Endothelial cell of umbilical vein (primary cell): Measurements from ENCODE around the gene JAKMIP1. TPM values are rescaled to one million over a fixed set of nuclear protein-coding genes. Genes with fewer than 3 reads are reported as not detected.

ENCODE experiments used
- BruUV-seq: library from RNA; stranded (reverse); fragments of 400-500 nt; replicated peaks from 2 replicates; lab custom pipeline; 2021; lab: Mats Ljungman, UMichigan
- CTCF ChIA-PET: fragments of 300-600, 350-600 bp; sonication (Branson Sonifier 250); formaldehyde crosslinking; loops from one replicate; lab custom pipeline; 2021; ENCODE audit warnings: antibody characterized with exemption, inconsistent platforms; lab: Charles Lee
- POLR2A ChIA-PET: fragments of 300-600, 350-600 bp; sonication (Branson Sonifier 250); formaldehyde crosslinking; loops from one replicate; lab custom pipeline; 2021; ENCODE audit warnings: antibody characterized with exemption, inconsistent platforms; lab: Charles Lee
- DNase-seq: peaks from one replicate; pipeline ENCODE4 v3.0.0-alpha.2; 2011; ENCODE audit warnings: low read depth, low spot score
- FAIRE-seq: peaks from 2 replicates; lab custom pipeline; 2011; peaks lifted over from hg19 to GRCh38; lab: Jason Lieb, UNC
- H2AFZ ChIP-seq: 2 replicates; pipeline ENCODE4 v1.6.0; 2012; ENCODE audit warnings: low read depth, low read length, control low read depth, inconsistent platforms
- H3K27ac ChIP-seq: 2 replicates; pipeline ENCODE4 v1.5.1; 2011; ENCODE audit warnings: low read depth, mild to moderate bottlenecking, control low read depth, low read length, moderate library complexity; ENCODE audit not compliant: insufficient read depth
- H3K27me3 ChIP-seq, 2 experiments: 2 replicates each; pipeline versions ENCODE4 v1.6.0 to v1.6.1; 2011; ENCODE audit warnings: low read length in 2 of 2, mixed read lengths in 1 of 2; ENCODE audit not compliant: control insufficient read depth in 2 of 2, insufficient read depth in 2 of 2
- H3K36me3 ChIP-seq, 2 experiments: 2 replicates in 1 of 2; 3 replicates in 1 of 2; pipeline ENCODE4 v1.5.1; 2011; ENCODE audit warnings: low read length in 2 of 2, mild to moderate bottlenecking in 1 of 2, moderate library complexity in 1 of 2; ENCODE audit not compliant: control insufficient read depth in 2 of 2, insufficient read depth in 2 of 2; ENCODE audit errors: extremely low read depth in 1 of 2
- H3K4me1 ChIP-seq: 3 replicates; pipeline ENCODE4 v1.5.1; 2011; ENCODE audit warnings: mild to moderate bottlenecking, low read length; ENCODE audit not compliant: control insufficient read depth, insufficient read depth; ENCODE audit errors: extremely low read depth
- H3K4me2 ChIP-seq: 2 replicates; pipeline ENCODE4 v1.6.1; 2011; ENCODE audit warnings: low read length, control low read depth, mixed read lengths; ENCODE audit not compliant: insufficient read depth
- H3K4me3 ChIP-seq, 3 experiments: fragments of 200-600 bp in 1 of 3; sonication (generic), shearing (Covaris generic) in 1 of 3; replicated peaks in 1 of 3; 2 replicates each; pipeline ENCODE4 v1.5.1; 2011 to 2016; ENCODE audit warnings: control low read depth in 3 of 3, low read length in 3 of 3, mild to moderate bottlenecking in 2 of 3, inconsistent platforms in 1 of 3, low read depth in 1 of 3, moderate library complexity in 1 of 3; ENCODE audit not compliant: insufficient read depth in 1 of 3
- H3K79me2 ChIP-seq: 2 replicates; pipeline ENCODE4 v1.6.0; 2012; ENCODE audit warnings: low read length, inconsistent platforms; ENCODE audit not compliant: control insufficient read depth, insufficient read depth
- H3K9ac ChIP-seq: replicated peaks from 2 replicates; pipeline ENCODE3; 2011; ENCODE audit warnings: low read length, control low read depth; ENCODE audit not compliant: insufficient read depth; ENCODE audit errors: extremely low read depth
- H3K9me1 ChIP-seq: replicated peaks from 3 replicates; pipeline ENCODE4 v1.6.0; 2011; ENCODE audit warnings: mild to moderate bottlenecking, low read length; ENCODE audit not compliant: control insufficient read depth, insufficient read depth; ENCODE audit errors: extremely low read depth
- H3K9me3 ChIP-seq: replicated peaks from 2 replicates; pipeline ENCODE4 v1.5.1; 2012; ENCODE audit warnings: low read length, inconsistent platforms; ENCODE audit not compliant: control insufficient read depth, insufficient read depth
- H4K20me1 ChIP-seq: replicated peaks from 2 replicates; pipeline ENCODE3; 2011; ENCODE audit warnings: mild to moderate bottlenecking, low read length; ENCODE audit not compliant: control insufficient read depth, insufficient read depth; ENCODE audit errors: extremely low read depth
- CTCF ChIP-seq, 2 donors: IDR thresholded peaks; 1 replicate in 1 of 2; 2 replicates in 1 of 2; pipeline ENCODE4 v1.5.1; 2011; ENCODE audit warnings: low read length in 2 of 2, mild to moderate bottlenecking in 2 of 2, moderate library complexity in 2 of 2, control low read depth in 1 of 2, inconsistent platforms in 1 of 2, low read depth in 1 of 2; ENCODE audit not compliant: insufficient read depth in 1 of 2; ENCODE audit errors: extremely low read depth in 1 of 2
- EZH2 ChIP-seq: IDR thresholded peaks from 2 replicates; pipeline ENCODE4 v1.6.1; 2012; ENCODE audit warnings: borderline replicate concordance, low read depth, mild to moderate bottlenecking, moderate library complexity, low read length, inconsistent platforms; ENCODE audit not compliant: severe bottlenecking
- FOS ChIP-seq: IDR thresholded peaks from 2 replicates; pipeline ENCODE4 v1.6.1; 2011; ENCODE audit warnings: mild to moderate bottlenecking, low read length, moderate library complexity, borderline replicate concordance; ENCODE audit not compliant: insufficient read depth
- GATA2 ChIP-seq: IDR thresholded peaks from 2 replicates; pipeline ENCODE4 v1.7.0; 2011; ENCODE audit warnings: low read depth, mild to moderate bottlenecking, moderate library complexity, mixed read lengths, low read length; ENCODE audit not compliant: insufficient read length, insufficient read depth
- JUN ChIP-seq: IDR thresholded peaks from 2 replicates; pipeline ENCODE4 v1.6.1; 2011; ENCODE audit warnings: borderline replicate concordance, low read depth; ENCODE audit not compliant: insufficient read length, insufficient read depth
- MAX ChIP-seq: IDR thresholded peaks from 2 replicates; pipeline ENCODE4 v1.6.1; 2011; ENCODE audit not compliant: insufficient read depth, insufficient read length
- MYC ChIP-seq: IDR thresholded peaks from one replicate; pipeline ENCODE4 v1.6.1; 2011; ENCODE audit warnings: mild to moderate bottlenecking, low read depth, low read length
- POLR2A ChIP-seq: IDR thresholded peaks from 2 replicates; pipeline ENCODE4 v1.6.1; 2012; ENCODE audit warnings: low read depth, mild to moderate bottlenecking, control low read depth, low read length
- POLR2AphosphoS5 ChIP-seq: IDR thresholded peaks from 2 replicates; pipeline ENCODE4 v1.6.1; 2012; ENCODE audit warnings: low read depth, mild to moderate bottlenecking, control low read depth, low read length, moderate library complexity; ENCODE audit not compliant: insufficient read depth
- dilution Hi-C: fragments of 300-500 bp; cut with MboI; formaldehyde crosslinking; loops from one replicate; pipeline ENCODE4 v1.15.0; 2019; ENCODE audit warnings: low sequenced_read_pairs; ENCODE audit not compliant: extremely low pct_ligation_motif_present
- intact Hi-C: fragments of 100-400 bp; cut with micrococcal nuclease; formaldehyde crosslinking; loops from one replicate; pipeline ENCODE4 v1.10.0; 2022
- polyA plus RNA-seq, 4 experiments: library from polyadenylated mRNA; depleted of rRNA in 3 of 4; stranded (reverse) in 3 of 4; unstranded in 1 of 4; fragments of >200 nt; gene quantifications; 2 replicates each; pipeline versions ENCODE4 v1.2.1 to v1.2.3, GENCODE V29; 2011 to 2012; ENCODE audit warnings: missing spikeins in 1 of 4
- total RNA-seq: library from RNA; stranded (reverse); gene quantifications from 2 replicates; pipeline ENCODE4 v1.2.3, GENCODE V29; 2021

The JAKMIP1 gene
- total and polyA plus RNA-seq, 2 donors (not counting 3 experiments of a cell fraction or from before 2014, with no cell fraction given): not detected

GRCh38 chr4:6011271-6011671, 189.1 kb downstream of the JAKMIP1 start:
- CTCF ChIA-PET: interaction anchor here (1.4 kb wide), 2 partner anchors 13 to 240 kb away, joined by 3 read pairs; no protein-coding TSS in a partner anchor
- no peak for FAIRE-seq
- no TSS peak for BruUV-seq

More at GRCh38 chr4:6011271-6011671, 189.1 kb downstream of the JAKMIP1 start:
- POLR2A ChIA-PET: no interaction called here
- no peaks in the 10 kb centered on the region for H3K9me3 ChIP-seq
- H3K4me2 ChIP-seq: no peak overlapping the region
- no peak overlapping the region for H3K27ac ChIP-seq
- intact Hi-C loops: no loop called here
- H3K79me2 ChIP-seq: no peaks in the 10 kb centered on the region
- H4K20me1 ChIP-seq: no peaks in the 10 kb centered on the region
- no peaks in the 10 kb centered on the region for H3K4me1 ChIP-seq
- no peaks in the 10 kb centered on the region for H3K9me1 ChIP-seq
- no peak overlapping the region for H3K4me3 ChIP-seq
- H2AFZ ChIP-seq: no peak overlapping the region
- H3K9ac ChIP-seq: no peak overlapping the region
- H3K36me3 ChIP-seq: no peaks in the 10 kb centered on the region
- no peak for TF ChIP-seq POLR2A
- TF ChIP-seq FOS: no peak
- TF ChIP-seq EZH2: no peak
- no peak for TF ChIP-seq CTCF (IDR thresholded peaks at IDR 0.05; ENCODE audit: extremely low read depth in 1 of 2, insufficient read depth in 1 of 2, low read depth in 1 of 2, low read length in 2 of 2)
- no peak for TF ChIP-seq GATA2
- TF ChIP-seq MAX: no peak
- TF ChIP-seq JUN: no peak
- no peak for TF ChIP-seq MYC
- no peak for TF ChIP-seq POLR2AphosphoS5
- no peaks in the 10 kb centered on the region for H3K27me3 ChIP-seq
- no peak for DNase-seq
- dilution Hi-C loops: no loop called here
